Aorta (tissue), 5 donors: ENCODE results near the gene TRERF1. TPM values are rescaled to one million over a fixed set of nuclear protein-coding genes. Genes with fewer than 3 reads are reported as not detected.

Source experiments
- ATAC-seq: fragments of 200-7000 bp; cut with Tn5 transposase; one replicate; pipeline ENCODE4 v1.9.1; 2022; ENCODE audit warnings: moderate library complexity; ENCODE audit not compliant: low FRiP score
- DNase-seq, 2 donors: peaks; one replicate each; pipeline ENCODE4 v3.0.0-alpha.2; 2020
- H3K27ac ChIP-seq, 2 donors: one replicate each; pipeline ENCODE4 v1.5.1; 2013; ENCODE audit warnings: low read length in 2 of 2, mild to moderate bottlenecking in 2 of 2, moderate library complexity in 2 of 2, control low read depth in 1 of 2, inconsistent platforms in 1 of 2, low read depth in 1 of 2
- H3K27me3 ChIP-seq, 2 donors: one replicate each; pipeline ENCODE4 v1.6.1; 2013; ENCODE audit warnings: control low read depth in 1 of 2, low read length in 1 of 2, mild to moderate bottlenecking in 1 of 2, moderate library complexity in 1 of 2; ENCODE audit not compliant: insufficient read depth in 2 of 2, control insufficient read depth in 1 of 2
- H3K36me3 ChIP-seq, 2 donors: one replicate each; pipeline ENCODE4 v1.6.1; 2013; ENCODE audit warnings: control low read depth in 1 of 2, low read length in 1 of 2, mild to moderate bottlenecking in 1 of 2; ENCODE audit not compliant: insufficient read depth in 2 of 2, control insufficient read depth in 1 of 2
- H3K4me1 ChIP-seq, 2 donors: one replicate each; pipeline ENCODE4 v1.6.1; 2013; ENCODE audit warnings: low read length in 2 of 2, control low read depth in 1 of 2, mild to moderate bottlenecking in 1 of 2, moderate library complexity in 1 of 2; ENCODE audit not compliant: insufficient read depth in 2 of 2, control insufficient read depth in 1 of 2
- H3K4me3 ChIP-seq, 2 donors: one replicate each; pipeline ENCODE4 v1.5.1; 2013; ENCODE audit warnings: low read length in 2 of 2, control low read depth in 1 of 2, mild to moderate bottlenecking in 1 of 2
- H3K9me3 ChIP-seq: one replicate; pipeline ENCODE4 v1.6.1; 2013; ENCODE audit warnings: mild to moderate bottlenecking, low read length; ENCODE audit not compliant: control insufficient read depth
- WGBS, 2 donors: extraction: QIAGEN DNeasy Blood & Tissue Kit; methylation state at CpG; one replicate each; pipeline ENCODE4 v1.1.7; 2013; 5-methylcytosine and 5-hydroxymethylcytosine counted together
- intact Hi-C, 2 donors: fragments of 100-400 bp; cut with DNase I; formaldehyde crosslinking; loops; one replicate each; pipeline versions ENCODE4 v1.14.2 to v1.15.0; 2022
- polyA plus RNA-seq, 2 donors: library from polyadenylated mRNA; stranded (reverse); fragments of 200-250 nt; gene quantifications; one replicate each; pipeline ENCODE4 v1.2.3, GENCODE V29; 2013
- total RNA-seq, 2 donors: library from RNA; stranded (reverse); fragmentation: NEBNext Ultra II Directional; extraction: Animal tissue kit (Norgen Biotek cat#: 25700); gene quantifications; one replicate each; pipeline ENCODE4 v1.2.1, GENCODE V29; 2021
- donor health status: healthy with polysubstance abuse.
- donor health status: Bipolar disorder and iron deficiency.
- donor health status: DM: no; HTN: no; CAD: no.
- donor health status: DM: no; HTN: no; CAD: no.
- donor health status: DM: yes; HTN: yes; CAD: no.

The TRERF1 gene
- total and polyA plus RNA-seq, 4 donors: 0.50 to 9.5 (median 2.2) TPM

DNA sequence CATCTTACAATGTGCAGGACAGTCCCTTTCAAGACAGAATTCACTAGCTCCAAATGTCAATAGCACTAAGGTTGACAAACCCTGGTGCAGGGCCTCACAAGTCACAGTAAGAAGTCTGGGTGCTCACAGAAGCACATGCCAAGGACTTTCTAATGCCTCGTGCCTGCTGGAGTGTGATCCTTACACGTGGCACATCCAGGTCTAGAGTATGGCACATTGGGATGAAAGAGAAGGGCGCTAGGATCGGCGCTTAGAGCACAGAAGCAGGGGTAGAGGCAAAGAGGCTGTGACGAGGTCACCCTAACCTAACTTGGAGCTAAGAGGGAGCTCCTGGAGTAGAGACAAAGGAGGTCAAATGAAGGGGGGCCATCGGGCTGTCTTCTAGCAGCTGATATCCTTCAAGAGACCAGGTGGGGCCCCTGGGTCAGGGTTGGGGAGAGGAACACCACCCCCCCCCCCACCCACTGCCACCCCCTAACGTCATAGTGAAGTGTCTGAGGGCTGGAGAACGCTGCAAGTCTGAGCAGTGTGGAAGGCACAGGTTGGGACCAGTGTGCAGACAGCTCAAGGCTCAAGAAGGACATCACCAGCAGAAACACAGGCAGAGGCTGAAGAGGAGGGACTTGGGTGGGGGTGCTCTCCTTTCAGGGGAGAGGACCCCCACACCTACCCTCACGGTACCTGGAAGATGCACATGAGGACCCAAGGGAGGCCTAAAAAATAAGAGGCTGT, 136.3 kb downstream of the TRERF1 start:
- no peaks in the 10 kb centered on the region for H3K4me1 ChIP-seq
- H3K9me3 ChIP-seq: no peaks in the 10 kb centered on the region
- WGBS, 2 donors: 71 to 82% methylated on average over 10 of the region's 10 CpGs
- DNase-seq (no peak), ATAC-seq (no peak)
- no peaks in the 10 kb centered on the region for H3K27me3 ChIP-seq
- no peaks in the 10 kb centered on the region for H3K36me3 ChIP-seq
- H3K27ac ChIP-seq: peak overlapping the region in 1 of 2 donors; percentile 14
- no peak overlapping the region for H3K4me3 ChIP-seq
- intact Hi-C loops: loop anchor here in 1 of 2 donors (5.0 kb wide), 1 partner anchor 137 kb away; the partner anchor contains the start of gene TRERF1

GRCh38 chr6:42314571-42315258, 137.0 kb downstream of the TRERF1 start:
- Histone ChIP-seq H3K27me3 (no peaks in the 10 kb centered on the region), H3K4me3 (no peak overlapping the region), H3K36me3 (no peaks in the 10 kb centered on the region), H3K4me1 (no peaks in the 10 kb centered on the region), H3K9me3 (no peaks in the 10 kb centered on the region), H3K27ac (peak overlapping the region in 1 of 2 donors; percentile 6)
- intact Hi-C loops: loop anchor here in 1 of 2 donors (5.0 kb wide), 1 partner anchor 138 kb away; the partner anchor contains the start of gene TRERF1
- WGBS, 2 donors: 91% methylated on average over 10 of the region's 10 CpGs
- ATAC-seq (no peak), DNase-seq (no peak)

DNA sequence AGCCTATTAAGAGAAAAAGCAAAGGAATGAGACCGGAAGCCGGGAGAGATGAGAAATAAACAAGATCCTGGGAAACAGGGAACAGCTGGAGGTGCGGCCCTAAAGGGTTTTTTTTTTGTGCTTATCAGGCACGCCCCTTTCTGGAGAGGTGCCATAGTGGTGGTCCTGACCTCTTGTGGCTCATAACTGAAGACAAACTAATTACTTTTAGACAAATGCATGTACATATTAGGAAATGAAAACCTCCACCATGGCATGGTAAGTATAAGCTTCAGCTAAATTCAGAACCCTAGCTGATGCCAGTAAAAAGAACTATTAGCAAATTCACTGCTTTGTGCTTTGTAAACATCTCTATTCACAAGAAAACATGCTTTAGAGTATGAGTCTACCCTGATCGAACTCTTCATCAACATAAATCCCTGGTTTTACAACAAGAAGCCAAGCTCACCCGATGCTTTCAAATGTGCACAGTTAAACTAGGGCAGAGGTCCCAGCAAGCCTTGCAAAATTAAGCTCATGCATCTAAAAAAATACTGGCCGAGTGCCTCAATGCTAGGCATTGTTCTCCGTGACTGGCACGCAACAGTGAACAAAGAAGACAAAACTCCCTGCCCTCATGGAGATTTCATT, 137.7 kb downstream of the TRERF1 start:
- ATAC-seq (no peak), DNase-seq (no peak)
- H3K27ac ChIP-seq: no peak overlapping the region
- H3K9me3 ChIP-seq: no peaks in the 10 kb centered on the region
- no peak overlapping the region for H3K4me3 ChIP-seq
- no peaks in the 10 kb centered on the region for H3K4me1 ChIP-seq
- intact Hi-C loops: no loop called here
- 60 to 66% methylated on average over 9 of the region's 9 CpGs for WGBS, 2 donors
- no peaks in the 10 kb centered on the region for H3K27me3 ChIP-seq
- H3K36me3 ChIP-seq: no peaks in the 10 kb centered on the region

DNA sequence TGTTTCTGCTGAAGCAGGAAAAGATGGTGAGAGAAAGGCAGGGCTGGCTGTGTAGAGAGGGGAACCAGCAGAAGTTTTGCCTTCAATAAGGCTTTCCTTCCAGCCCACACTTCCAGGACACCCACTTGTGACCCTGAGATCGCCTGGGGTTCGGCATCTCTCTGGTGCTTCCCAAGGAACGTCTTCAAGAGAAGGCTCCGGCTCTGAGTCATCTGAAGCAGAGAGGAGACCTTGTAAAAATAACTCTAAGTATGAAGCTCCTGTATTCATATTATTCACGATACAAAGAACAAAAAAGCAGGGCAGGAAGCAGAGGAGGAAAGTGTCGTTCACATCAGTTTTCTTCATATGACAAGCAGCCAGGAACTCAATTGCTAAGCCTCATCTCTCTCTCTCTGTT, 138.7 kb downstream of the TRERF1 start:
- ATAC-seq (no peak), DNase-seq (no peak)
- Histone ChIP-seq H3K27ac (no peak overlapping the region), H3K4me3 (no peak overlapping the region), H3K36me3 (no peaks in the 10 kb centered on the region), H3K27me3 (no peaks in the 10 kb centered on the region), H3K4me1 (no peaks in the 10 kb centered on the region), H3K9me3 (no peaks in the 10 kb centered on the region)
- WGBS, 2 donors: 72 to 74% methylated on average over 6 of the region's 6 CpGs
- intact Hi-C loops: no loop called here

GRCh38 chr6:42307141-42307470, 144.6 kb downstream of the TRERF1 start:
- Histone ChIP-seq H3K27ac (no peak overlapping the region), H3K4me1 (no peaks in the 10 kb centered on the region), H3K4me3 (no peak overlapping the region), H3K9me3 (no peaks in the 10 kb centered on the region), H3K27me3 (no peaks in the 10 kb centered on the region), H3K36me3 (no peaks in the 10 kb centered on the region)
- ATAC-seq (no peak), DNase-seq (no peak)
- 91 to 92% methylated on average over 2 of the region's 2 CpGs for WGBS, 2 donors
- intact Hi-C loops: no loop called here

DNA sequence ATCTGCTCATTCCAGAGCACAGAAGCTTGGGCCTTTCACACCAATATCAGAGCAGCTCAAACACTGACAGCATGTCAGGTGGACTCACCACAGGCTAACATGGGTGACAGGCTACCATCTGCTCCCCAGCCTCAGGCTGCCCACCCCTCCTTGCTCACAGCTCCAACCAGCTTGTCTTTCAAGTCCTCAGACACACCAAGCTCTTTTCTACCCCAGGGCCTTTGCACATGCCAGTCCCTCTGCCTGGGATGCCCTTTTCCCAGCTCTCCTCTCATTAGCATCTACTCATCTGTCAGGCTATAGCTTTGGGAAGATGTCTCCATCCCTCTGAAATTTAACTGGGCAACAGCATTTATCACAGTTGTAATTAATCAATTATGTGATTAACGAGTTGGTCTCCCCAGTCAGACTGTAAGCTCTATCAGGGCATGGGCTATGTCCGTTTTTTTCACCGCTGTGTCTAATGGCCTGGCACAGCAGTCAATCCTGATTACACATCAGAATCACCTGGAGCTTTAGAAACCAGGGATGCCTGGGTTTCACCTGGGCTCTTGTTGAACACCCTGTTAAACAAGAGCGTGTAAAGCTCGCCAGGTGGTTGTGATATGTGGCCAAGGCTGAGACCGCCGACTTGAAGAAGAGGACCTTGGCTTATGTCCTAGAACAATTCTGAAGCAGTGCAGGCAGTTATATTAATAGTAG, 145.1 kb downstream of the TRERF1 start:
- no peaks in the 10 kb centered on the region for H3K36me3 ChIP-seq
- DNase-seq (no peak), ATAC-seq (no peak)
- H3K27ac ChIP-seq: no peak overlapping the region
- 85 to 88% methylated on average over 7 of the region's 7 CpGs for WGBS, 2 donors
- H3K4me3 ChIP-seq: no peak overlapping the region
- no peaks in the 10 kb centered on the region for H3K27me3 ChIP-seq
- no peaks in the 10 kb centered on the region for H3K9me3 ChIP-seq
- intact Hi-C loops: no loop called here
- no peaks in the 10 kb centered on the region for H3K4me1 ChIP-seq

GRCh38 chr6:42304053-42304712, 147.5 kb downstream of the TRERF1 start:
- H3K9me3 ChIP-seq: no peaks in the 10 kb centered on the region
- no peak overlapping the region for H3K27ac ChIP-seq
- H3K27me3 ChIP-seq: no peaks in the 10 kb centered on the region
- DNase-seq: no peak
- WGBS, 2 donors: 84 to 87% methylated on average over 6 of the region's 6 CpGs
- no peak for ATAC-seq
- no peak overlapping the region for H3K4me3 ChIP-seq
- no peaks in the 10 kb centered on the region for H3K36me3 ChIP-seq
- no peaks in the 10 kb centered on the region for H3K4me1 ChIP-seq
- intact Hi-C loops: no loop called here

GRCh38 chr6:42302411-42302810, 149.3 kb downstream of the TRERF1 start:
- H3K27me3 ChIP-seq: no peaks in the 10 kb centered on the region
- ATAC-seq: no peak
- no peak overlapping the region for H3K27ac ChIP-seq
- no peaks in the 10 kb centered on the region for H3K9me3 ChIP-seq
- 79 to 87% methylated on average over 3 of the region's 3 CpGs for WGBS, 2 donors
- no peak for DNase-seq
- H3K4me3 ChIP-seq: no peak overlapping the region
- no peaks in the 10 kb centered on the region for H3K36me3 ChIP-seq
- intact Hi-C loops: no loop called here
- H3K4me1 ChIP-seq: no peaks in the 10 kb centered on the region
